Astrocyte (in vitro differentiated cells and primary cell): ENCODE measurements around the gene METTL26. TPM values are rescaled to one million over a fixed set of nuclear protein-coding genes. Genes with fewer than 3 reads are reported as not detected.

Experiments
- DNase-seq: peaks from one replicate; pipeline ENCODE4 v3.0.0-alpha.2; 2010; ENCODE audit warnings: low read depth
- FAIRE-seq: peaks from 2 replicates; lab custom pipeline; 2011; peaks lifted over from hg19 to GRCh38; lab: Jason Lieb, UNC
- H2AFZ ChIP-seq: 2 replicates; pipeline ENCODE4 v1.6.0; 2012; ENCODE audit warnings: low read depth, low read length, inconsistent platforms
- H3K27ac ChIP-seq: 2 replicates; pipeline ENCODE4 v1.5.1; 2011; ENCODE audit warnings: low read depth, low read length, inconsistent platforms
- H3K27me3 ChIP-seq: 2 replicates; pipeline ENCODE4 v1.6.0; 2011; ENCODE audit warnings: low read length, inconsistent platforms; ENCODE audit not compliant: insufficient read depth
- H3K36me3 ChIP-seq: 2 replicates; pipeline ENCODE4 v1.5.1; 2011; ENCODE audit warnings: low read length, inconsistent platforms; ENCODE audit not compliant: insufficient read depth
- H3K4me1 ChIP-seq: 2 replicates; pipeline ENCODE4 v1.5.1; 2011; ENCODE audit warnings: low read length, inconsistent platforms; ENCODE audit not compliant: insufficient read depth
- H3K4me2 ChIP-seq: 2 replicates; pipeline ENCODE4 v1.6.0; 2012; ENCODE audit warnings: low read length, inconsistent platforms
- H3K4me3 ChIP-seq: 2 replicates; pipeline ENCODE4 v1.5.1; 2011; ENCODE audit warnings: low read depth, mild to moderate bottlenecking, low read length, inconsistent platforms; ENCODE audit not compliant: insufficient read depth
- H3K79me2 ChIP-seq: 2 replicates; pipeline ENCODE4 v1.6.0; 2012; ENCODE audit warnings: mild to moderate bottlenecking, low read length, inconsistent platforms; ENCODE audit not compliant: insufficient read depth
- H3K9ac ChIP-seq: 2 replicates; pipeline ENCODE4 v1.6.0; 2012; ENCODE audit warnings: mild to moderate bottlenecking, low read length, inconsistent platforms
- H3K9me3 ChIP-seq: 2 replicates; pipeline ENCODE4 v1.5.1; 2012; ENCODE audit warnings: low read depth, mild to moderate bottlenecking, low read length, inconsistent platforms; ENCODE audit not compliant: insufficient read depth
- H4K20me1 ChIP-seq: 2 replicates; pipeline ENCODE4 v1.6.0; 2012; ENCODE audit warnings: low read length, inconsistent platforms; ENCODE audit not compliant: insufficient read depth
- H3K27ac Mint-ChIP-seq: one replicate; pipeline ENCODE4 v1.8.0; 2021; ENCODE audit warnings: mild to moderate bottlenecking, mixed read lengths; ENCODE audit not compliant: unreplicated experiment
- H3K27me3 Mint-ChIP-seq: one replicate; pipeline ENCODE4 v1.8.0; 2021; ENCODE audit warnings: low read depth, mixed read lengths; ENCODE audit not compliant: unreplicated experiment
- H3K36me3 Mint-ChIP-seq: one replicate; pipeline ENCODE4 v1.8.0; 2021; ENCODE audit warnings: low read depth, mixed read lengths; ENCODE audit not compliant: unreplicated experiment
- H3K4me1 Mint-ChIP-seq: one replicate; pipeline ENCODE4 v1.8.0; 2021; ENCODE audit warnings: low read depth, mixed read lengths; ENCODE audit not compliant: unreplicated experiment
- H3K4me3 Mint-ChIP-seq: one replicate; pipeline ENCODE4 v1.8.0; 2021; ENCODE audit warnings: mild to moderate bottlenecking, moderate library complexity, mixed read lengths; ENCODE audit not compliant: unreplicated experiment
- H3K9me3 Mint-ChIP-seq: one replicate; pipeline ENCODE4 v1.8.0; 2021; ENCODE audit warnings: mild to moderate bottlenecking, mixed read lengths; ENCODE audit not compliant: unreplicated experiment
- CTCF ChIP-seq: IDR thresholded peaks from 2 replicates; pipeline ENCODE4 v1.5.1; 2011; ENCODE audit warnings: low read depth, mild to moderate bottlenecking, inconsistent platforms, low read length, moderate library complexity; ENCODE audit not compliant: insufficient read depth
- EZH2 ChIP-seq: IDR thresholded peaks from 2 replicates; pipeline ENCODE4 v1.6.1; 2012; ENCODE audit warnings: mild to moderate bottlenecking, low read length, inconsistent platforms; ENCODE audit not compliant: insufficient read depth
- total RNA-seq: library from RNA; stranded (reverse); gene quantifications from 2 replicates; pipeline ENCODE4 v1.2.1, GENCODE V29; 2021

METTL26 gene
- total RNA-seq, 1 donor from 2014 or later: 56.4 TPM

GRCh38 chr16:620700-621525 lies 15.2 kb downstream of the METTL26 start:
- FAIRE-seq (no peak), DNase-seq (no peak)
- no peak overlapping the region for H2AFZ ChIP-seq
- no peaks in the 10 kb centered on the region for H3K36me3 ChIP-seq
- H4K20me1 ChIP-seq: peaks cover 29% of the 10 kb centered on the region
- H3K27me3 ChIP-seq: no peaks in the 10 kb centered on the region
- no peak overlapping the region for H3K4me3 ChIP-seq
- no peak overlapping the region for H3K4me2 ChIP-seq
- TF ChIP-seq CTCF (no peak), EZH2 (no peak)
- no peak overlapping the region for H3K9ac ChIP-seq
- H3K4me3 Mint-ChIP-seq: no peak overlapping the region
- H3K27me3 Mint-ChIP-seq: no peaks in the 10 kb centered on the region
- peaks cover 15% of the 10 kb centered on the region for H3K4me1 ChIP-seq
- peaks cover 2% of the 10 kb centered on the region for H3K79me2 ChIP-seq
- no peaks in the 10 kb centered on the region for H3K9me3 Mint-ChIP-seq
- H3K4me1 Mint-ChIP-seq: no peaks in the 10 kb centered on the region
- peaks cover 2% of the 10 kb centered on the region for H3K36me3 Mint-ChIP-seq
- H3K27ac ChIP-seq: no peak overlapping the region
- H3K9me3 ChIP-seq: no peaks in the 10 kb centered on the region
- no peak overlapping the region for H3K27ac Mint-ChIP-seq

- peaks cover 2% of the 10 kb centered on the region for H3K79me2 ChIP-seq
- no peak overlapping the region for H3K27ac Mint-ChIP-seq
- no peaks in the 10 kb centered on the region for H3K36me3 ChIP-seq
- H3K9me3 ChIP-seq: no peaks in the 10 kb centered on the region
- H3K27ac ChIP-seq: no peak overlapping the region
- H3K4me1 ChIP-seq: peaks cover 15% of the 10 kb centered on the region
- H3K27me3 Mint-ChIP-seq: no peaks in the 10 kb centered on the region
- no peaks in the 10 kb centered on the region for H3K27me3 ChIP-seq
- no peak for DNase-seq
- peaks cover 7% of the 10 kb centered on the region for H3K36me3 Mint-ChIP-seq
- H3K4me1 Mint-ChIP-seq: no peaks in the 10 kb centered on the region
- no peak overlapping the region for H2AFZ ChIP-seq
- H4K20me1 ChIP-seq: peaks cover 35% of the 10 kb centered on the region
- H3K9ac ChIP-seq: no peak overlapping the region
- no peak overlapping the region for H3K4me2 ChIP-seq
- FAIRE-seq: no peak
- no peaks in the 10 kb centered on the region for H3K9me3 Mint-ChIP-seq
- TF ChIP-seq CTCF: no peak
- no peak for TF ChIP-seq EZH2
- H3K4me3 Mint-ChIP-seq: no peak overlapping the region
- H3K4me3 ChIP-seq: no peak overlapping the region
Measured at GRCh38 chr16:619476-620100, 16.5 kb downstream of the METTL26 start.
